Subcutaneous adipose tissue (tissue), 4 donors: Measurements from ENCODE around the gene KRT6C. TPM values are rescaled to one million over a fixed set of nuclear protein-coding genes. Genes with fewer than 3 reads are reported as not detected.

Source experiments
- CTCF ChIP-seq: fragments of 450-650 bp; IDR thresholded peaks from one replicate; pipeline ENCODE4 v1.5.1; 2016; ENCODE audit warnings: low read depth, mild to moderate bottlenecking, control low read depth, antibody characterized with exemption, moderate library complexity
- total RNA-seq, 4 donors: library from RNA; depleted of rRNA; stranded (reverse); fragments of >200 nt; gene quantifications; one replicate each; pipeline ENCODE4 v1.1.0, GENCODE V29; 2016

The KRT6C gene
- total RNA-seq, 4 donors from 2014 or later: not detected

GRCh38 chr12:52497975-52498374 lies 24.4 kb upstream of the KRT6C start:
- no peak for TF ChIP-seq CTCF

GRCh38 chr12:52496590-52497071 lies 23.0 kb upstream of the KRT6C start:
- TF ChIP-seq CTCF: no peak

GRCh38 chr12:52496054-52496453 lies 22.4 kb upstream of the KRT6C start:
- TF ChIP-seq CTCF: no peak

GRCh38 chr12:52495389-52495788 lies 21.8 kb upstream of the KRT6C start:
- no peak for TF ChIP-seq CTCF

GRCh38 chr12:52494518-52494917 lies 20.9 kb upstream of the KRT6C start:
- no peak for TF ChIP-seq CTCF

GRCh38 chr12:52494100-52494499 lies 20.5 kb upstream of the KRT6C start:
- TF ChIP-seq CTCF: no peak

GRCh38 chr12:52493172-52493571 lies 19.6 kb upstream of the KRT6C start, which contains the start of gene KRT6A:
KRT6A (minus strand) TSS chr12:52493257; CDS start chr12:52493188, 69 bp downstream.
- no peak for TF ChIP-seq CTCF
